Brain pericyte (primary cell): Measurements from ENCODE around the gene ITPK1.

ENCODE experiments used
- DNase-seq: peaks from one replicate; pipeline ENCODE4 v3.0.0-alpha.2; 2012; ENCODE audit warnings: low read depth, low spot score

ITPK1 gene

DNA sequence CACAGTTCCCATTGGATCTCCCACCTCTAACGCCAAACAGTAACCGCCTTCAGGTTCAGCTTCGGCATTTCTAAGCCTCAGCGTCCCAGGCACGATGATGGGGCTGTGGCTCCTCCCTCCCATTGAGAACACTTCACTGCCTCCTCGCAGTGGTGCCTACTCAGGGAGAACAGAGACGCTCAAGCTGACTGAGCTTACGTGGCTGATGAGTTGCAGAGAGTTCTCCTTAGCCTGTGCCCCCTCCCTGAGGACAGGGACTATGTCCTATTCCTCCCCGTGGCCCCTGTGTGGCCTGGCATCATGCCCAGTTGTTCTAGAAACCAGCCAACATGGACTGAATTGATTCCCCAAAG is 87.0 kb downstream of the ITPK1 start:
- no peak for DNase-seq

- DNase-seq: no peak
Measured at GRCh38 chr14:93027810-93028723, 87.7 kb downstream of the ITPK1 start.

DNA sequence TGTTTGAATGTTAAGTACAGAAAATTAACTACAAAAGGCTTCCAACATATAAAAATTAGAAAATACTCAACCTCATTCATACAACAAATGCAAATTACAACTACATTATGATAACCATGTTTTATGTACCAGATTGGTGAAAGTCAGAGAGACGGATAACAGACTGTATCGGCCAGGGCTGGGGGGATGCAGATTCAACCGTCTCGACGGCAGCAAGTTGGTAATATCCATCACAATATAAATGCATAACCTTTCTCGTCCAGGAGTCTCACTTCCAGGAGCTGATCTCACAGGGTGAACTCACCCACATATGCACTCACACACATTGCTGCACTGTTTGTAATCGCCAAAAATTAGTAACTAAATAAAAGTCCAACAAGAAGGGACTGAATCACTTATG is 89.4 kb downstream of the ITPK1 start:
- no peak for DNase-seq

DNA sequence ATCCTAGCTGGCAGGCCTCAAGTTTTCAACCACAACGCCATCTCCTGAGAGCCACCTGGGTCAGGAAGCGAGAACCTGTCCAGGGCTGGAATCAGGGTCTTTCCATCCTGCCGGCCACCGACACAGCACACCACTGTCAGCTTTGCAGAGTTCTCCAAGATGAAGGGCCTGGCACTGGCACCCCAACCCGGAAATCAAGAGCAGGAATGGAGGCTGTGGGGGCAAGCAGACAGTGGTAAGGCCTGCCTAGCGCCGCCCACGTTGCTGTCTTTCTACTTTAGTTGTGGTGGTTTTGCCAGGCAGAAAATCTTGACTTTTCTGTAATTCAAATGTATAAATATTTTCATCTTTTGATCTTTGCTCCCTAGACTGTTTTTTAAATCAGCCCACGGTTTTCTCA is 90.7 kb downstream of the ITPK1 start:
- no peak for DNase-seq

DNA sequence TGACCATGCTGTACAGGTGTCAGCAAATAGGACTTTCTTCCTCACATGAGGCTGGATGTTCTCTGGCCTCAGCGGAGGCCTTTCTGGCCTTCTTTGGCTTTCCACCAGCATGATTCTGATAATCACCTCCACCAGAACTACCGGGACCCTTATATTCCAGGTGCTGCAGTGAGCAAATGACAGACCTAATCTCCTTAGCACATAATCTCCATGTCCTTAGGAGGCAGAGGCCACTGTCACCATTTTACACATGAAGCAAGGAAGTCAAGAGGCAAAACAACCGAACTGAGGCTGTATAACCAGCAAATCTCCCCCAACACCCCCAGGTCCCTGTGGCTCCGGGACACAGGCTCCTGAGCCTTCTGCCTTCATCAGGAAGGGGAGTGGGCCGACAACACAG is 91.2 kb downstream of the ITPK1 start:
- no peak for DNase-seq

GRCh38 chr14:93023802-93024434 is 91.8 kb downstream of the ITPK1 start:
- no peak for DNase-seq

- no peak for DNase-seq
Measured at GRCh38 chr14:93023039-93023438, 92.7 kb downstream of the ITPK1 start.

GRCh38 chr14:93019970-93020369 is 95.8 kb downstream of the ITPK1 start:
- no peak for DNase-seq

- DNase-seq: no peak
Measured at GRCh38 chr14:93019367-93019843, 96.3 kb downstream of the ITPK1 start.

DNA sequence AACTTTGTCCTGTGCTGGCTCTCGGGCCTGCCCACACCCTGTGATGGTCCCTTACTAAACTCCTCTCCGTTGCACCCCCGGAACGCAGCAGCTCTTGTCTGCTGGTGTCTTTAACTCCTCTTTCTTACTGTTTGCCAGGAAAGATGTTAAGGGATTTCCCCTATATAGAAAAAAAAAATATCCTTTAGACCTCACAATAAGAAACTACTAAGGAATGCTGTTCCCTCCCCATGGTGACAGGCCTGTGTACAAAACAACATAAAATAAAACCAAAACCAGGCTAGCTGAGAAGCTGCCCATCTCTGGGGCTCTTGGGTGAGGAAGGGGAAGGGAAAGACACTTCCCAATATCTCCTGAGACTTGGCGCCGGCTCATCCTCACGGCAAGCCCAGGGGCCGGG is 97.4 kb downstream of the ITPK1 start:
- DNase-seq: no peak

- no peak for DNase-seq
Measured at GRCh38 chr14:93017898-93018297, 97.8 kb downstream of the ITPK1 start.

DNA sequence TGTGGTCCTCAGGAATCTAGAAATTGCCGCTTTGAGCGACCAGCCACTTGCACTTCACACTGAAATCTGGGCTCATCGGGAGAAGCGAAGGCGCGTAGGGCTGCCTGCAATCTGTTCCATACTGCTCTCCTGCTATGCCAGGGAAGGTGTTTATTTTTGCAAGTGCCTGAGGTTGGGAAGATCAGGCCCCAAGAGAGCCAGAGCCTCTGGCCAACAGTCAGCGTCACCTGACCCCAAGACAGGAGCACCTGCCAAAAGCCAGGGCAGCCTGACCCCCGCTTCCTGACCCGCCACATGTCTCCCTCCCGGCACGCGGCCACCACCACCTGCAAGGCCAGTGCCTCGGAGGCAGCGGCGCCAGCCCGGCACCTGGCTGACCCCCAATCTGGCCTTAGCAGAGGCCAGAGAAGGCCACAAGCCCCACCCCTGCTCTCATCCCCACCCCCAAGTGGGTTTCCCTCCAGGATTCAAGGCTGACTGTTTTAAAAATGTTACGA is 98.4 kb downstream of the ITPK1 start:
- no peak for DNase-seq

DNA sequence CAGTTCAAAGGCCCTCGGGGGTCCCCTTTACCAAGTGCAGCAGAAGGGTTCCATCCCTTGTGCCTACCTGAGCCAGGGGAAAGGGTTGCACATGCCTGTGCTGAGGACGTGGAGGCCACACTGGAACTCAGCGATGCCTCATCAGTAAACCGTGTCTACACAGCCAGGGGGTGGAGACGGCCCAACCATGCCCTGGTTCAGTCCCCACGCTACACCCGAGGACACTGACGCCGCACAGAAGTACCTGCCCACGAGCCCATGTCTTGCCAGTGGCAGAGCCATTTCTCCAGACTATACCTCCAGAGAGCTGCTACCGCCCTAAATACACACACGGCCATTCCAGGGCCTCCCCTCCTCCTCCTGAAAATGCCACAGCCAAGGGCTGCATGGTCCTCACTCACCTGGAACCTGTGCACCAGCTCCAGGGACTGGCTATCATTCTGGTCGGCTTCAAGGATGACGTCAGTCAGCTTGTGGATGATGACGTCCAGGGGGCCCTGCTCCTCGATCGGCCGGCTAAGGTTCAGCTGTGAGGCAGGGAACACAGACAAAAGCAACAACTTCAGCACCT is 99.4 kb downstream of the ITPK1 start:
- no peak for DNase-seq

DNA sequence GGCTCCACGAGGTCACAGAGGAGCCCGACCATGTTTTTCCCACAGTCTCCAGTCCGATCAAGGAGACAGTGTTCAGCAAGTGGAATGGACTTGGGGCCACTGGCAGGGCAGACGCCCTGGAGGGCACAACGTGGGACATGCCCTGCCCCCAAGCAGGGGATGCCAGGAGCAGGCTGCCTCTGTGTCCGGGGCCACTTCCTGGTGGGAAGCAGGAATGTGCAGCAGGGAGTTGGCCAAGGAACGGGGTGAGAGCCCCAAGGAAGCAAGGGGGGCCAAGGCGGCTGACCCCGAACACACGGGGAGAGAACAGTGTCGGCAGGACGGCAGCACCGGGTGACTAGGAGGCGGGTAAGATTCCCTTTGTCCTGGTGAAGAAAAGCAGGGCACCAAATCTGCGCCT is 100.2 kb downstream of the ITPK1 start:
- no peak for DNase-seq

DNA sequence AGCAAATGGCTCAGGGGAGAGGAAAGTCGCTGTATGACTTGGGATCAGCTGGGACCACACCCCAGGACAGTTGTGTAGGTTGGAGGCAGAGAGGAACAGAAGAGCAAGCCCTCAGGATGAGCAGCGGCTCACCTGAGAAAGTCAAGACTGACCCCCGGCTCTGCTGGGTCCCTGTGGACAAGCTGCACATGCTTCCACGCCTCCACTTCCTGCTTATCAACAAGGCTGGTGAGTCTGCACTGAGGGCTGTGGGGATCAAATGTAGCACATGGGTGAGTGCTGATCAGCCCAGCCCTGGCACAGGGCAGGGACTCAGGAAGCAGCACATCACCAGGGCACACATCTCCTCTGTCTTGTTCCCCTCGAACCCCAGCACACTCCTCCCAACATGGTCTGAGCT is 100.7 kb downstream of the ITPK1 start:
- no peak for DNase-seq

DNA sequence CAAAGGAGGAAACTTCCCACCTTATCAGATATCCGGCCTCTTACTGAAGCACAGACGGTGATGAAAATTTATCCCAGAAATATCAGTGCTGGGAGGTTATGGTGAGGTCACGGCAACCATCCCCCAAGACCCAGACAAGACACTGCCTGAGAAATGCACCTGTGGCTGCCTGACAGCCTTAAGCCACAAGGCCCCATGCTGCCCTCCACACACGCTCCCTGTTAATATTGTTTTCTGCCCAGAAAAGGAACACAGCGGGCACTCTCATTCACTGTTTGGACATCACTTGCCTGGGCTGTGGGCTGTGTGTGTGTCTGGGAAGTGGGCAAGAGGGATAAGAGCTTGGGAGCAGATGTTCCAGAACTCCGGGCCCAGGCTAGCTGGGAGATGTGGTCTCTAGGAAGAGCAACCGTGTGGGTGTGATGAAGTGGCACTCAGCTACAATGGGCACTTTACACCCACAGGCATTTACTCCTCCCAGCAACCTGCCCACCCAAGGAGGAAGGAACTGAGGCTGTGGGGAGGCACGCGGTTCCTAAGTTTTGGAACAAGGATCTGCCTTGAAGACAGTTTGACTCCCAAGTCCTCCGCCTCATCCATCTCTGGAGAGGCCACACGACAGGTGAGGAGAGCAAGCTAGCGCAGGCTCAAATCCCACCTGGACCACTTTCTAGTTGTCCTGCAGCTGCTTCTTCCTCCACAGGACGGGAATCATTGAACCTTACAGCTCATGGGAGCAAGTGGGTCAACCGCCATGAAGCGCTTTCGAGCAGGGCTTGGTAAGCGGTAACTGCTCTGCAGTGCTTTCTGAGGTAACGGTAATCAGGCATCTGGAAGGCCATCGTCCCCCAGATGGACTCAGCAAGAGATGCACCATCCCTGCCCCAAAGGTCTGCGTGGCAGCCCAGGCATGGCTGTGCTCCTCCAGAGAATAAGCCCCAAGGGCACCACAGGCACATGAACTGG is 101.4 kb downstream of the ITPK1 start:
- DNase-seq: no peak

- no peak for DNase-seq
Measured at GRCh38 chr14:93012951-93013719, 102.6 kb downstream of the ITPK1 start.

GRCh38 chr14:93012506-93012905 is 103.2 kb downstream of the ITPK1 start:
- DNase-seq: no peak

- DNase-seq: no peak
Measured at GRCh38 chr14:93011650-93012325, 103.9 kb downstream of the ITPK1 start.

- DNase-seq: no peak
Measured at GRCh38 chr14:93011141-93011529, 104.6 kb downstream of the ITPK1 start.
